HG02623 (cell line): ENCODE data around the gene FTO.

Experiments used
- ATAC-seq: cut with Tn5 transposase; IDR thresholded peaks from one replicate; pipeline ENCODE4 v1.9.1; 2021; ENCODE audit warnings: moderate library complexity; ENCODE audit not compliant: unreplicated experiment

FTO gene

DNA sequence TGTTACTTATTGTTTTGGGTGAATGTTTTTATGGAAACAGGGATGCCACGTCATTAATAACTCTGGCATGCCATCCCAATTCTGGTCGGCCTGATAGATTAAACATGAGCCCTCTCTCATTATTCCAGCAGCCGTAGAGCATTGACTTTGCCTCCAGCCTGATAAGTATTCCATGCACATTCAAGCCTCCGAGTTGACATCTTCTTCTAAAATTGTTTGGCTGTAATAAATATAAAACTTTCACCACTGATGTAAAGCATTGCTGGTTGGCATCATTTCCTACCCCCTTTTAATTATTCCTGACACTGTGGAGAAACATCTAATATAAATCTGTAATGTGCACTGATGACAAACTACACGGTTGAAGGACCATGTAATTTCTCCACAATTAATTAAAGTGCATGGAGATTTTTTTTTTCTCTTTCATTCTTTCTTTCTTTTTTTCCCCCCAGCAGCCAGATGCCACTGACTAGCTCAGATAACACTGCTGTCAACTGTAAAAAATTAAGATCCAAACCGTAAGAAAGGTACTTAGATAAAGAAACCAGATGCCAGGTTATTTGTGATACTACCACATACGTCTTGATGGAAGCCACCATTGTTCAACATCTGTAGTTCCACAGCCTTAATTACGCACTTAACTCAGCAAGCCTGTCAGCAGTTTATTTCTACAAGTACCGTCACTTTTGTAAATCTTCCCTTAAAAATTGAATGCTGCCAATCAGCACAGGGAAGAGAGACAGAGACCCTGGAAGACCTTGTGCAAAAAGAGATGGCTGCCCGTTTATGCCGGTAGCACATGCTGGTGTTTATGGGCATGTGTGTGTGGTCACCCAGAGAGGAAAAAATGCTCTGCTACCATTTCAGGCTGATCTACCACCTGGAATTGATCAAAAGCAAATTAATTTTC is 344.9 kb downstream of the FTO start:
- no peak for ATAC-seq

DNA sequence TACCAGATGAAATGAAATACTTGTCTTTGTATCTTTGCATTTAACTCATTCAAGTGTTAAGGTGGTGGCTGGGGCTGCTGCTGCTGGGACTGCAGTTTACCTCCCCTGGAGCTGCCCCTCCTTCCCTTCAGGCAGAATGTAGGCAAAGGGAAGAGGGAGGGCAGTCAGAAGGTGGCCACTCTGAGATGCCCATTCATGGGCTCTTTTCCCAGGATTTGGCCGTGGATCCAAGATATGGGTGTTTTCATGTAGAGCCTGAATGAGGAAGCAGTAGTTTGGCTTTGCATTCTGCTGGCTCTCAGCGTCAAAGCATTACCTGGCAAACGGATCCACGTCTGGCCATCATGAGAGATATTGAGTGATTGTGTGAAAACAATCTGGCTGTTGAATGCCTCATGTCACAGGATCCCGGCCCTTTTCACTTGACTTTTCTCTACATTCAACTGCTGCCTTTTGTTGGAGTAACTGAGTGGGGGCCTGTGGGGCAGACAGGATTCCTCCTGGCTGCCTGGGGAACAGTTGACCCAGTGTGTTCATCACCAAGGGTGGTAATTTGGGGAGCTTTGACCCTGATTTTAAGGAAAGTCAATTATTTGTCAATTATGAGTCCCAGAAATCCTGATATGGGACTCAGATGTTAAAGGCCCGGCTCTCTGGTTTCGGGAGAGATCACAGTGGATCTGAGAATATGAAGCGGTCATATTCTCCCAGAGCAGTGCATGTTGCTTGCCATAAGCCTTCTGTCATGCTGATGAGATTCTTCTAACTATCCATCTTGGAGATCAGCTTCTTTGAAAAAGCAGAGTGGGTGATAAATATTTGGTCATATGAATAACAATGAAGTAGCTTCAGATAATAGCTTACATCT is 345.9 kb downstream of the FTO start:
- ATAC-seq, result no peak

DNA sequence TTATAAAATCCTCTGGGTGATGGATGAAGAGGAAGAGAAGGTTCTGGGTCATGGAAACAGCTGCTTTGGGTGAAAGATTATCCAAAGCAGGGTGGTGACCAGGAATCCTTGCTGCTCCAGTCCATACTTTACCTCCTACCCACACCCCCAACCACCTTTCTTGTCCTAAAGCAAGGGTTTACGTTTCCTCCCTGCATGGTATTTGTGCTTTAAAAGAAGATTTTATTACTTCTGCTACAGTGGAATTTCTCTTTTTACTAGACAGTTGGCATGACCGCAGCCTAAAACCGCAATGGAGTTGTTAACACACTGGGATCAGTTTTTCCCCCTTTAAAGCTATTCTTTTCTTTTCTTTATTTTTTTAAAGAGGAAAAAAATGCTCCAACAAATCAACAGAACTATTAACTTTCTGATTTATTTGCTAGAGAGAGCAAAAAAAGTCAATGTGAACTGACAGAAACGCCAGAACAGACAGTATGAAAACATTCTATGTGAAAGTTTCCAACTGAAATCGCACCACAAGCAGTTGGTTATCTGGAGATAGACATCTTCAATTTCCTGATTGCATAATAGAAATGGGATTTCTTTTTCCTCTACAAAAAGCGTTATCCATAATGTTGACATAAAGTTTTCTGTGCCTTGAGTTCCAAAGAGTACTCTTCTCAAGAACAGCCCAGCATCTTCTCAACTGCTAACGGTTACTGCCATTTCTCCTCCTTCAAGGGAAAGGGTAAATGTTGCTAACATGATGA is 346.7 kb downstream of the FTO start:
- ATAC-seq, result no peak

- ATAC-seq, result no peak
These were observed 347.9 kb downstream of the FTO start for GRCh38 chr16:54051821-54052220.

GRCh38 chr16:54052271-54052670 is 348.3 kb downstream of the FTO start:
- ATAC-seq, result no peak

- no peak for ATAC-seq
These were observed 350.2 kb downstream of the FTO start for GRCh38 chr16:54053891-54054820.

GRCh38 chr16:54055191-54055590 is 351.2 kb downstream of the FTO start:
- no peak for ATAC-seq

GRCh38 chr16:54055864-54056263 is 351.9 kb downstream of the FTO start:
- no peak for ATAC-seq

DNA sequence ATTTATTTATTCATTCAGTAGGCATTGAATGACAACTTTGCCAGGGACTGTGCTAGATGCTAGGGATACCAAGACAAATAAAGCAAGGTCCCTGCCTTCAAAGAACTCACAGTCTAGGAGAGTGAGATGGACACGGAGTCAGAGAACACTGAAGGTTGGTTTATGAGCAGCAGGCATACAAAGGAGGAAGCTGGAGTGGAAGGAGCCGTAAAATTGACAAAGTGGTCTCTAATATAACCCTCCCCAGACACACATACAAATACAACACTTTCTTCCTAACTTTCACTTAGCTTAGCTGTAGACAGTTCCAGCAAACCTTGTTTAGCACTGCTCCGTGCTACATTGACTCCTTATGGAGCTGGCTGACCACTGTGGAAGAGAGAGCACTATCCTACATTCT is 353.0 kb downstream of the FTO start:
- no peak for ATAC-seq

- ATAC-seq, result no peak
These were observed 355.4 kb downstream of the FTO start for GRCh38 chr16:54059319-54059718.

DNA sequence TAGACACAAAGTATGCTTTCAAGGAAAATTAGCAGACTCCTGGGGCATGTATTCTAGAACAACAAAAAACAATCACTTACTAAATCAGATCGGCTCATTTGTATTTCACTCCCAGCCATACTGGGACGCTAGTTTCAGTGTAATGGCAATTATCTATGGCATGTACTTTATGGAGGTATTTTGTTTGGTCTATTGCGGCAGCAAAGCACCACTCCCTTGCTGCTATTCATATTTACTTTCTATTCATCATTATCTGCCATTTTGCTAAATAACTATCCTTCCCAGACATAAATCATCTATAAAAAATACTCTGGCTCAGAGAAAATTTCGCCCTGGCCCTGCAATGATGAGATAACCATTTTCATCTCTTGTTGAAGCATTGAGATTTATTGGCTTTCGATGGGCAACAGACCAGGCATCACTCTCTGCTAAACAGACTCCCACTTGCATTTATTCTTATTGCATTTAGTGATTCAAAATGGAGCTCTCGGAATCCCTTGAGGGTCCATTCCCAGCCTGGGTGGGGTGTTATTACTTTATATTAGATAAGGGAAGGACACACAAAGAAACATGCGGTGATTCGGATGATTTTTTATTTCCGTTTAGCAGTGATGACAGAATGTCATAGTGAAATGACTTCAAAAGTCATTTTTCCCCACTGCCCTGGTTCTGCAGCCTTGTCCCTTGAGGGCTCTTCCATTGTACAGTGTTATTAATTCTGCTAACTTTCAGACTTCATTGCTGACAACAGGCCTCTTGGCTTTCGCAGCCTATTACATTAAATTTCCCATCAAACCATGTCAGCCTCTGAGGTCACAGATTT is 356.9 kb downstream of the FTO start:
- ATAC-seq, result no peak

DNA sequence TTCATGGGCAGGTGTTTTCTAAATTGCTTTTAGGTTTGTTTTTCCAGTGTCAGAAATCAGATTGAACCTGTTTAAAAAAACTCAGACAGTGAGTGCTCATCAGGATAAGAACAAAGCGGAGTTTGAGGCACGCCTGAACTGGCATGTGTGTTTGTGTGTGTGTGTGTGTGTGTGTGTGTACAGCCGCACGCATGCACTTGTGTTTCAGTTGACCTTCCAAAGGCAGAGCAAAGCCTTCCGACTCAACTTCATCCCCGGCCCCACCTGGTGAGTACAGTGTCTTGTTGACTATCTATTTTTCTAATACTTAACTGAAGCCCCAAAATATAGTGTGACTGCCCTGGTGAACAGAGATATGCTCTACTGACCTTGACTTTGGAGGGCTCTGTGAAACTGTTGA is 357.5 kb downstream of the FTO start:
- ATAC-seq, result no peak

DNA sequence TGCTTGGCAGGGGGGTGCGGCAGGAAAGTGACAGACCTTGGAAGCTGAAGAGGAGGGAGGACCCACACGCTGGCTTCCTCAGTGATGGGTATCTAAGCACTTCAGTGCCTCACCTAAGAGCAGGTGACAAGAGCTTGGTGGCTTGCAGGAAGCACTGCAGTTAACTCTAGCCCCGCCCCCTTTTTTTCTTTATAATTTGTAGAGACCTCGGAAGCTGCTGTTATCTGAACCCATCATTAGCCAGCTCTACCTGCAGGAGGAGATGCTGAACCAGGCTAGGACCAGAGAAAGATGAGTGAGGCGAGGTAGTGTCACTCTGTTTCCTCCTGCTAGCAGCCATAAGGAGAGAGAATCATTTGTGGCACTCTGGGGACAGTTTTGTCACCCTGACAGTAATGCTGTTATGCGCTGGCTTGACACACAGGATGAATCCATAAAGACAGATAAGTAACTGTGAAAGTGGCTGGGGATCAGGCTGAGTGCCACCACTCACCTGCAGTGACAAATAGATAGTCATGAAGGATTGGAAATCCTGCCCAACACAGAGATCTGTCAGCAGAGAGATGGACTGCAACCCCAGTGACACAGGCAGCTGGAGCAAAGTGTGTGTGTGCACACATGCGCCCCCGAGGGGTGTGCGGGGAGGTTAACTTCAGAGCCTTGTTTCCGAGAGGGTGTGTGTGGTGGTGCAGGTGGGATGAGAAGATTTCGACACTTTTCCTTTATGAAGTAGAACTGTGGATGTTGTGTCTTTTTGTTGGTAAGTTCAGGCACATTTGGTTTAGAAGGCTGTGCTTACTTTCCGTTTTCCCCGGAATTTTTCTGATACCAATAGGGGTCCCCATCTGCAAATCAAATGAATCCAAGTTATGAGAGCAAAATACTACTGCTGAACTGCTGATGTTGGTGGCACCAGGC is 358.7 kb downstream of the FTO start:
- no peak for ATAC-seq

DNA sequence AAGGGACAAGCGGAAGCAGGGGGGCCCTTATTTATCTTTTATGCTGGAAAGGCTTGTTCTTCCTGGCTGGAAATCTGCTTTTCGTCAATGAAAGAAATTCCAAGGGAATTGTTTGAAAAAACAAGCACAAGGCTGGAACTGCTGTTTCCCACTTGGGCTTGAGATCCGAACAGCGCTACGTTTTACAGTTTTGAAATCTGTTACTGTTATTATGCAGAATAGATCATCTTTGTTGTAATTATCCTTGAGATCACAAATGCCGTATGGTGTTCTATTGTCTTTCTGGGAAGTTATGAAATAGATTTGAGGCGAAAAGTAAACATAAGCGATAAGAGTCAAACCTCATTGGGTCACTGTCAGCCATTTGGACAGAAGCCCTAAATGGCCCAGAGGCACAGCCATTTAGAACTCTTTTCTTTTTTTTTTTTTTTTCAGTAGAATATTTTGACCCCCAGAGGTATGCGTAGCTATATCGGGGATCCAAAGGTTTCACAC is 359.4 kb downstream of the FTO start:
- no peak for ATAC-seq

GRCh38 chr16:54066451-54067105 is 362.6 kb downstream of the FTO start:
- no peak for ATAC-seq

DNA sequence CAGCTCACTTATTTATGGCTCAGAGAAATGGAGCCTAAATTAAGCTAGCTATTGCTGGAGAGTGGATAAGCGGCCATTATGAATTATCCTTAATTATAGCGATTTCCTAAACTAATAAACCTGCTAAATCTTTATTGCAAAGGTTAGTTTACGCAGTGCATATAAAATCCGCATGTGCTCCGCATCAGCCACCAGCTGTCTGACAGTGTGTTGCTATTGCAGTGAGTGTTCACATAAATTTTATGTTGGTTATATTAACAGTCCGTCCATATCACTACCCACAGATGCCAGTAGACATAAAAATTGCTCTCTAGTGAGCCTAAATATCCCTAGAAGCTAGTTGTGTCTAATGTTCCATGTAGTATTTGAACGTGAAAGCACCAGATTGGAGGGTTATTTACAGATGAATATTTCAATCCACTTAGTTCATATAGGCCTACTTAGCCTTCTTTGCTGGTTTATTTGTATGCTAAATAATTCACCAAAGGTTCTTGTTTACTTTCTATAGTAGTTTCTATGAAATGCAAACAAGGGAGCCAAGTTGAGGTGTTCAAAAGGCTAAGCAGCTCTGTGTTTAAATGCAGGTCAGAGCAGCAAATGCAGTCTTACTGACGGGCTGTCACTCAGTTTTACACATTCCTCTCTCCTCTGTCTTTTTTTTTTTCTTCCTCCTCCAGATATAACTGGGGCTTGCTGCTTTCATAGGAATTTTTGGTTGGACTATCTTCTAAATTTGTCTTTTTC is 363.5 kb downstream of the FTO start:
- ATAC-seq, result no peak

DNA sequence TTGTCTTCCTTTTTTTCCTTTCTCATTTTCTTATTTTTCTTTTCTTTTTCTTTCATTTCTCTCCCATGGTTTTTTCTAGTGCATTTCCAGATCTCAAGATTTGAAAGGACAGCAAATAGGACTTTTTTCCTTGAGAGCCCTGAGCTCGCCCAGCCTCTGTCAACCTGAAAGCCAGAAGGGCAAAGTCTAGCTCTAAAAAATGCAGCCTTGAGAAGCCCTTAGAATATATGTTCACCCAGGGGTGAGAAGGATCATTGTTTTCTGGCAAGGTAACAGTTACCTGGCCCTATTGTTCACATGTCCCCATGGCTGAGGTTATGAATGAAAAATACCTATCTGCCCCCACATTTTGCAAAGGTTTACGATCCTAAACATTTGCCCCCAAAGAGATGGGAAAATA is 364.3 kb downstream of the FTO start:
- no peak for ATAC-seq
